HS-5 (cell line): ENCODE data around the gene ZNF354C.
"Not testable (repeated sequence)": the region's sequence is repeated elsewhere in the genome, so short reads cannot be mapped to it uniquely, and the experiment has no call there.

Experiments
- DNase-seq: peaks from one replicate; pipeline ENCODE4 v3.0.0-alpha.2; 2012; ENCODE audit warnings: low read depth

ZNF354C gene

GRCh38 chr5:179060116-179061008, at the start of gene ZNF354C:
ZNF354C (plus strand) TSS chr5:179060373; CDS start chr5:179062069, 1,696 bp downstream.
- DNase-seq: peak; percentile 60

- DNase-seq: peak; percentile 78
Observed at GRCh38 chr5:179023528-179024189, 36.5 kb upstream of the ZNF354C start, which contains the start of gene ZNF879. ZNF879 (plus strand) TSS chr5:179023804; CDS start chr5:179025005, 1,201 bp downstream.

- DNase-seq: no peak
Observed at GRCh38 chr5:179033004-179033580, 27.1 kb upstream of the ZNF354C start.

- no peak for DNase-seq
Observed at GRCh38 chr5:179044765-179045164, 15.4 kb upstream of the ZNF354C start.

GRCh38 chr5:179051784-179052183, 8.4 kb upstream of the ZNF354C start:
- no peak for DNase-seq

DNA sequence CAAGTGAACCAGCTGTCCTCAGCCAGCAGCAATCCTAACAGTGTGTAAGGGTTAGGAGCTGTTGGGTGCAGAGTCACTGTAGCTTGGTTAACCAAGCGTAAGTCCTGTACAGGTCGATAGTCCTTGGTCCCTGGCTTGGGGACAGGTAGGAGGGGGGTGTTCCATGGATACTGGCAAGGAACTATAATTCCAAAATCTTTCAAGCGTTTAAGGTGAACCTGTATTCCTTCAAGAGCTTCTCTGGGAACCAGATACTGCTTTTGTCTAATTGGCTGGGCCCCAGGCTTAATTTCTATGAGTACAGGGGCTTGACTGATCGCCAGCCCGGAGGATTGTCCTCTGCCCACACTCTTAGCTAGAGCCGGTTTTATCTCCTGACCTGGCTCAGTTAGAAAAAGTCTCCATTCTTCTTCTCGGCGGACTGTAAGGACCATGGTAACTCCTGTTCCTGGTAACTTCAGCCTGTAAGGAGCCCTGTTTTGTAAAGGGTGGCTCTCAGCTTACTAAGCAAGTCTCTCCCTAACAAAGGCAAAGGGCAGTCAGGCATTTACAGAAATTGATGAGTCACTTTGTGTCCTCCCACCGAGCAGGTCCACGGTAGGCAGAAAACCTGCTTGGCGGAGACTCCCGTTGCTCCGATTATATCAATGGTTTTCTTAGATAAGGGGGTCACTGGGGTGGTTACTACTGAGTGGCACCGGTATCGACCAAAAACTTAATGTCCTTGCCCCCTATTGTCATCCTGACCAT, 6.0 kb upstream of the ZNF354C start:
- no peak for DNase-seq

GRCh38 chr5:179054876-179055275, 5.3 kb upstream of the ZNF354C start:
- DNase-seq: no peak

- no peak for DNase-seq
Observed at GRCh38 chr5:179055436-179055835, 4.7 kb upstream of the ZNF354C start.

DNA sequence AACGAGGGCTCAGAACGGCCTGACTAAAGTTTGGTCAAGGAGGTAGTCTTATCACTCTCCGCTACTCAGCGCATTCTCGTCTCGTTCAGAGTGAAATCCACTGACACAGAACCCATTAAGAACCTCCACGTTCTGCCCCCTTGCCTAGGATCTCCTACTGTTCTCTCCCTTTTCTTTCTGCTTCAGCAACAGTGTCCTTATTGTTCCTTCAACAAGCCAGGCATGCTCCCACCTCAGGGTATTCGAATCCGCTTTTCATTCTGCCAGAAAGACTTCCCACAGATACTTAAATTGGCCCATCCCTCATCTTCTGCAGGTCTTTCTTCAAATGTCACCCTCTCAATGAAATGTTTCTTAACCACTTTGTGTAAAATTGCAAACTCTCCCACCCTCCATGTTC, 4.3 kb upstream of the ZNF354C start:
- no peak for DNase-seq

DNA sequence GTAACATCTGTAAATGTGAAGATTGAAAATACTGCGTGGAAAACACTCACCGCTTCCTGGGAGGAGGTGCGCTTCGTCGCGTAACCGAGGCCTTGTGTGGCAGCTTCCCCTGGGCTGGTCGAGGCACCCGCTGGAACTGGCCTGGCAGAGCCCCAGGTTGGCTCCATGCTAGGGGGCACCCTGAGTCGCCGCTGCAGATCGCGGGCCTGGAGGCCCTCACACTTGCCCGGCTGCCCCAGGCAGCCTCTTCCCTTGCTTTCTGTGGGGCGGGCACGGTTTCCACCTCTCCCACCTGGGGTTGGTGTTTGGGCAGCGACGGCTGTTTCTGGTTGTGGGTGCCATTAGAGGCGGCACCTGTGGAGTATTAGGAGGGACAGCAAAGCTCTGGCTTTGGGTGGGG, 852 bp downstream of the ZNF354C start:
- DNase-seq: no peak

- DNase-seq: no peak
Observed at GRCh38 chr5:179065703-179066102, 5.5 kb downstream of the ZNF354C start.

- DNase-seq: no peak
Observed at GRCh38 chr5:179079165-179079987, 19.2 kb downstream of the ZNF354C start.

DNA sequence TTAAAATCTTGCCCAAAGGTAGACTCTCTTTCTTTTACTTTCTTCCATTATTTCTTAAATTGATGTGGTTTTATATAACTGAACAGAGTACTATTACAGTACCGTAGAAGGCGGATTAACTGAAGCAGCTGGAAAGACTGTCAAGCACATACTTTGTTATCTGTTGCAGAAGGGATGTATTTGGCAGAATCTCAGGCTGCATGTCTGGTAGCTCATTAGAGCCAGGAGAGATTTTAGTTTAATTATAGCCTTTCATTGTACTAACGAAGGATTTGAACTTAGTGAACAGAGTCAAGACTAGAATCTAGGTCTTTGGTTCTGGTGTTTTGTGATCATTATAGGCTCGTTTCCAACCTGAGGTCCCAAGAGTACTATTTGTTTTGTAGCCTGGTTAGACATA, 20.6 kb downstream of the ZNF354C start:
- DNase-seq: no peak

DNA sequence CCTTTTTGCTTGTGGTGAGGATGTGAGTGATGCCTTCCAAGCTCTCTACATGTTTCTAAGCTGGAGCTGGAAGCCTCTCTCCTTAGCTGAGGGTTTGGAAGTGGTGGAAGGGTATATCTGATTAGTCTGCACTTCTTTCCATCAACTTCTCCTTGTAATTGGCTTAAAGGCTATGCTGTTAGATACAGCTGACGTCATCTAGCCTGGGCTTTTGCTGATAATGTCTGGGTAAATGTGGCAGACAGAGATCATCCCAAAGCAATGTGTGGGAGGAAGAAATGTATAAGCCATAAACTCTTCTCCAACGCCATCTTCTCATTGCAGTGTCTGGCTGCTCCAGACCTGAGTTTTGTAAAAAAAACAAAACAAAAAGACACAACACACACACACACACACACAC, 29.3 kb downstream of the ZNF354C start:
- DNase-seq: no peak

DNA sequence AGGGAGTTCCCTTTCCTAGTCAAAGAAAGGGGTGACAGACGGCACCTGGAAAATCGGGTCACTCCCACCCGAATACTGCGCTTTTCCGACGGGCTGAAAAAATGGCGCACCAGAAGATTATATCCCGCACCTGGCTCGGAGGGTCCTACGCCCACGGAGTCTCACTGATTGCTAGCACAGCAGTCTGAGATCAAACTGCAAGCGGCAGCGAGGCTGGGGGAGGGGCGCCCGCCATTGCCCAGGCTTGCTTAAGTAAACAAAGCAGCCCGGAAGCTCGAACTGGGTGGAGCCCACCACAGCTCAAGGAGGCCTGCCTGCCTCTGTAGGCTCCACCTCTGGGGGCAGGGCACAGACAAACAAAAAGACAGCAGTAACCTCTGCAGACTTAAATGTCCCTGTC, 41.1 kb downstream of the ZNF354C start:
- DNase-seq: not testable (repeated sequence)

DNA sequence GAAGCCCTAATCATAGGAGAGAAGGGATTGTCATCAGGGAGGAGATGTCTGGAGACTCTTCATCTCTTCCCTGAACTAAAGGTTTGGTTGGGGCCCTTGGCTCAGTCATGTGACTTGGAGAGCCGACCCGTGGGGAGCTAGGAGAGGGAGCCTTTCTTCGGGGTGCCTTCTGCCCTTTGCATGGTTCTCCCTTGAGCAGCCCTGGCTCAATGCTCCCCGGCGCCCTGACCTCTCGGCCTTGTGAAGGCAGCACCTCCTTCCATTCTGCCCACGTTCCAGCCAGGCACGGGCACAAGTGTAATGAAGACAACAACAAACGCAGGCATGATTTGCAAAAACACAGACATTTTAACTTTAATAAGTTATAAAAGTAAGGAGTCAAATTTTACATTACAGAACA, 50.4 kb downstream of the ZNF354C start:
- no peak for DNase-seq

GRCh38 chr5:179111267-179112207, 51.4 kb downstream of the ZNF354C start:
- DNase-seq: no peak

DNA sequence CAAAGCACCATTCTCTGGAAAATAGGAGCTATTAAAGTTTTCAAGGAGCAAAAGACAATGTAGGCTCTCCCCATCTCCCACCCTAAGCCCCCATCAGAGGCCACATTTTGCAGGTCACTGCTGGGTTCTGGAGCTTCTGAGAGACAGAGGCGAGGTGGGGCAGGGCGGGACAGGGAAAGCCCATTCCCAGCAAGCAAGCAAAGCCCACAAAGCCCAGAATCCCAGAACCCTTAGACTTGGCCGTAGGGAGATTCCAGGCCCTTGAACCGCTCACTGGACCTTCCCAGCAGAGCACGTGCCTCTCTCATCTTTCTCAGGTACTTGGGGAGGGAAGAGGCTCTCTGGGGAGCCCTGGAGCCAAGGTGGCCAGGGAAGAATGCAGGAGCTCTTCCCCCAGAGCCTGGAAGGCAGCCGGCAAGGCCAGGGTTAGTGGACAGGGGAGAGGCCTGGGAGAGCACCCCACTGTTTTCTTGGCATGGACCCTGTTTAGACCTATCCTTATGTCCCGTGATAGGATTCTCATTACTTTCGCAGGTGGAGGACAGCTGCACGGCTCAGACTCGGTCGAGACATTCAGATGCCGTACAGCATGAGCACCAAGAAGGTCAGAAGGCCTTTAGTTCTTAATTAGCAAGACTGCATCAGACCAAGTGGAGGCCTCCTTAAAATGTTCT, 52.4 kb downstream of the ZNF354C start:
- no peak for DNase-seq

GRCh38 chr5:179113143-179113530, 53.0 kb downstream of the ZNF354C start:
- no peak for DNase-seq
